Activated T-cell treated with anti-CD3 and anti-CD28 coated beads, Interleukin-2, amount 50 U/mL, for 72 hours (primary cell): Measurements from ENCODE around the gene PPFIA3. TPM values are rescaled to one million over a fixed set of nuclear protein-coding genes. Genes with fewer than 3 reads are reported as not detected.
"Not testable (repeated sequence)": the region's sequence is repeated elsewhere in the genome, so short reads cannot be mapped to it uniquely, and the experiment has no call there.

Experiments
- ATAC-seq, 2 donors: fragments of 150-1000 bp; cut with Tn5 transposase; replicated peaks in 1 of 2; 2 replicates each; pipeline ENCODE4 v1.10.0; 2021; ENCODE audit warnings: moderate library complexity in 2 of 2, mild to moderate bottlenecking in 1 of 2
- DNase-seq, 2 donors: peaks; one replicate each; pipeline ENCODE4 v3.0.0; 2021 to 2022; ENCODE audit warnings: mixed read lengths in 1 of 2
- H3K27ac Mint-ChIP-seq: one replicate; pipeline ENCODE4 v1.8.0; 2022; ENCODE audit warnings: mild to moderate bottlenecking, moderate library complexity, mixed read lengths
- H3K27me3 Mint-ChIP-seq: one replicate; pipeline ENCODE4 v1.8.0; 2022; ENCODE audit warnings: low read depth, mixed read lengths
- H3K36me3 Mint-ChIP-seq, 2 donors: one replicate each; pipeline ENCODE4 v1.8.0; 2022; ENCODE audit warnings: mixed read lengths in 2 of 2, mild to moderate bottlenecking in 1 of 2; ENCODE audit not compliant: insufficient read depth in 2 of 2
- H3K4me1 Mint-ChIP-seq: one replicate; pipeline ENCODE4 v1.8.0; 2022; ENCODE audit warnings: low read depth, mixed read lengths
- H3K4me3 Mint-ChIP-seq, 2 donors: one replicate each; pipeline ENCODE4 v1.8.0; 2022; ENCODE audit warnings: mild to moderate bottlenecking in 2 of 2, mixed read lengths in 2 of 2, moderate library complexity in 2 of 2
- H3K9me3 Mint-ChIP-seq, 2 donors: one replicate each; pipeline ENCODE4 v1.8.0; 2022; ENCODE audit warnings: mixed read lengths in 2 of 2
- total RNA-seq, 2 donors: library from RNA; stranded (reverse); gene quantifications; one replicate each; pipeline ENCODE4 v1.2.3, GENCODE V29; 2022

Gene PPFIA3
- total RNA-seq, 2 donors from 2014 or later, result 6.2 to 9.0 TPM

GRCh38 chr19:49136771-49137171 lies 17.4 kb downstream of the PPFIA3 start:
- Mint-ChIP-seq H3K4me3 (no peak overlapping the region), H3K36me3 (no peaks in the 10 kb centered on the region), H3K27ac (no peak overlapping the region), H3K9me3 (no peaks in the 10 kb centered on the region), H3K27me3 (no peaks in the 10 kb centered on the region), H3K4me1 (no peaks in the 10 kb centered on the region)
- ATAC-seq (no peak), DNase-seq (no peak)

- no peaks in the 10 kb centered on the region for H3K9me3 Mint-ChIP-seq
- no peak overlapping the region for H3K27ac Mint-ChIP-seq
- ATAC-seq, result no peak
- DNase-seq, result no peak
- peaks cover 25% of the 10 kb centered on the region for H3K27me3 Mint-ChIP-seq
- no peak overlapping the region for H3K4me3 Mint-ChIP-seq
- peaks cover 24% of the 10 kb centered on the region for H3K4me1 Mint-ChIP-seq
- H3K36me3 Mint-ChIP-seq, result no peaks in the 10 kb centered on the region
Measured at GRCh38 chr19:49140951-49141350, 21.6 kb downstream of the PPFIA3 start.

- H3K4me1 Mint-ChIP-seq, result peaks cover 28% of the 10 kb centered on the region
- DNase-seq, result no peak
- peaks cover 29% of the 10 kb centered on the region for H3K27me3 Mint-ChIP-seq
- H3K9me3 Mint-ChIP-seq, result no peaks in the 10 kb centered on the region
- H3K36me3 Mint-ChIP-seq, result no peaks in the 10 kb centered on the region
- no peak overlapping the region for H3K4me3 Mint-ChIP-seq
- ATAC-seq, result no peak
- no peak overlapping the region for H3K27ac Mint-ChIP-seq
Measured at GRCh38 chr19:49141352-49141751, 22.0 kb downstream of the PPFIA3 start.

- peaks cover 44% of the 10 kb centered on the region for H3K27me3 Mint-ChIP-seq
- H3K27ac Mint-ChIP-seq, result no peak overlapping the region
- no peaks in the 10 kb centered on the region for H3K9me3 Mint-ChIP-seq
- peak overlapping the region; percentile 73 to 96 for H3K4me3 Mint-ChIP-seq
- ATAC-seq (peak; percentile 91 to 93), DNase-seq (peak; percentile 81 to 91)
- H3K36me3 Mint-ChIP-seq, result no peaks in the 10 kb centered on the region
- H3K4me1 Mint-ChIP-seq, result peaks cover 30% of the 10 kb centered on the region
Measured at GRCh38 chr19:49142866-49143335, 23.6 kb downstream of the PPFIA3 start.

- ATAC-seq, result peak; percentile 70
- Mint-ChIP-seq H3K9me3 (no peaks in the 10 kb centered on the region), H3K27ac (no peak overlapping the region), H3K36me3 (peaks cover 2% of the 10 kb centered on the region in 2 donors), H3K4me3 (peak overlapping the region; percentile 64 to 82), H3K4me1 (peaks cover 53% of the 10 kb centered on the region), H3K27me3 (peaks cover 63% of the 10 kb centered on the region)
- peak; percentile 89 for DNase-seq
Measured at GRCh38 chr19:49145573-49146407, 26.4 kb downstream of the PPFIA3 start.

- Mint-ChIP-seq H3K4me1 (peaks cover 56% of the 10 kb centered on the region), H3K4me3 (peak overlapping the region; percentile 64 to 82), H3K27me3 (peaks cover 69% of the 10 kb centered on the region)
- DNase-seq, H3K9me3 Mint-ChIP-seq, H3K27ac Mint-ChIP-seq, H3K36me3 Mint-ChIP-seq: not testable (repeated sequence)
- ATAC-seq, result peak in 1 of 2 donors; percentile 3
Measured at GRCh38 chr19:49146408-49146770, 27.0 kb downstream of the PPFIA3 start.

GRCh38 chr19:49148044-49148682 lies 28.8 kb downstream of the PPFIA3 start:
- ATAC-seq (no peak), DNase-seq (no peak)
- Mint-ChIP-seq H3K27me3 (peaks cover 70% of the 10 kb centered on the region), H3K4me1 (peaks cover 49% of the 10 kb centered on the region), H3K36me3 (peaks cover 2% of the 10 kb centered on the region in 2 donors), H3K9me3 (no peaks in the 10 kb centered on the region), H3K4me3 (peak overlapping the region; percentile 58 to 90), H3K27ac (no peak overlapping the region)

GRCh38 chr19:49148784-49149651 lies 29.7 kb downstream of the PPFIA3 start:
- Mint-ChIP-seq H3K4me1 (peaks cover 46% of the 10 kb centered on the region), H3K27me3 (peaks cover 77% of the 10 kb centered on the region), H3K36me3 (peaks cover 2% of the 10 kb centered on the region in 2 donors), H3K27ac (no peak overlapping the region), H3K4me3 (peak overlapping the region; percentile 63 to 90), H3K9me3 (peaks cover 0 to 3% of the 10 kb centered on the region in 2 donors)
- peak; percentile 85 to 86 for DNase-seq
- peak; percentile 32 to 36 for ATAC-seq

GRCh38 chr19:49149652-49150105 lies 30.3 kb downstream of the PPFIA3 start:
- Mint-ChIP-seq H3K27ac (no peak overlapping the region), H3K27me3 (peaks cover 84% of the 10 kb centered on the region), H3K36me3 (peaks cover 2% of the 10 kb centered on the region in 2 donors), H3K4me1 (peaks cover 46% of the 10 kb centered on the region), H3K9me3 (peaks cover 0 to 5% of the 10 kb centered on the region in 2 donors), H3K4me3 (peak overlapping the region; percentile 90 to 93)
- no peak for DNase-seq
- no peak for ATAC-seq

- Mint-ChIP-seq H3K27me3 (peaks cover 83% of the 10 kb centered on the region), H3K27ac (no peak overlapping the region), H3K4me3 (peak overlapping the region; percentile 90 to 93), H3K4me1 (peaks cover 43% of the 10 kb centered on the region), H3K36me3 (peaks cover 2% of the 10 kb centered on the region in 2 donors), H3K9me3 (peaks cover 0 to 5% of the 10 kb centered on the region in 2 donors)
- peak; percentile 52 to 59 for DNase-seq
- peak; percentile 28 to 50 for ATAC-seq
Measured at GRCh38 chr19:49150106-49150943, 31.0 kb downstream of the PPFIA3 start.

- no peak overlapping the region for H3K27ac Mint-ChIP-seq
- peaks cover 83% of the 10 kb centered on the region for H3K27me3 Mint-ChIP-seq
- DNase-seq (no peak), ATAC-seq (no peak)
- peaks cover 0 to 5% of the 10 kb centered on the region in 2 donors for H3K9me3 Mint-ChIP-seq
- H3K4me1 Mint-ChIP-seq, result peaks cover 38% of the 10 kb centered on the region
- H3K36me3 Mint-ChIP-seq, result peaks cover 2% of the 10 kb centered on the region in 2 donors
- peak overlapping the region; percentile 90 to 93 for H3K4me3 Mint-ChIP-seq
Measured at GRCh38 chr19:49150944-49151243, 31.6 kb downstream of the PPFIA3 start.
